GM10266 (cell line): Measurements from ENCODE around the gene HSPA1L.
A peak's percentile ranks its signal among the peaks of the same experiment; 100 is the strongest.

ENCODE experiments used
- DNase-seq: peaks from one replicate; pipeline ENCODE4 v3.0.0; 2012; ENCODE audit errors: extremely low spot score
- TF ChIP-seq, protein P1 (sequence below): IDR thresholded peaks from 2 replicates; pipeline ENCODE4 v1.5.1; 2012; ENCODE audit warnings: mild to moderate bottlenecking, low read depth; ENCODE audit not compliant: control insufficient read depth, insufficient read depth; ENCODE audit errors: missing control alignments

HSPA1L gene

GRCh38 chr6:31834367-31835250, 19.5 kb upstream of the HSPA1L start:
- TF ChIP-seq, protein P1, sequence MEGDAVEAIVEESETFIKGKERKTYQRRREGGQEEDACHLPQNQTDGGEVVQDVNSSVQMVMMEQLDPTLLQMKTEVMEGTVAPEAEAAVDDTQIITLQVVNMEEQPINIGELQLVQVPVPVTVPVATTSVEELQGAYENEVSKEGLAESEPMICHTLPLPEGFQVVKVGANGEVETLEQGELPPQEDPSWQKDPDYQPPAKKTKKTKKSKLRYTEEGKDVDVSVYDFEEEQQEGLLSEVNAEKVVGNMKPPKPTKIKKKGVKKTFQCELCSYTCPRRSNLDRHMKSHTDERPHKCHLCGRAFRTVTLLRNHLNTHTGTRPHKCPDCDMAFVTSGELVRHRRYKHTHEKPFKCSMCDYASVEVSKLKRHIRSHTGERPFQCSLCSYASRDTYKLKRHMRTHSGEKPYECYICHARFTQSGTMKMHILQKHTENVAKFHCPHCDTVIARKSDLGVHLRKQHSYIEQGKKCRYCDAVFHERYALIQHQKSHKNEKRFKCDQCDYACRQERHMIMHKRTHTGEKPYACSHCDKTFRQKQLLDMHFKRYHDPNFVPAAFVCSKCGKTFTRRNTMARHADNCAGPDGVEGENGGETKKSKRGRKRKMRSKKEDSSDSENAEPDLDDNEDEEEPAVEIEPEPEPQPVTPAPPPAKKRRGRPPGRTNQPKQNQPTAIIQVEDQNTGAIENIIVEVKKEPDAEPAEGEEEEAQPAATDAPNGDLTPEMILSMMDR: no peak
- peak; percentile 85 for DNase-seq

DNA sequence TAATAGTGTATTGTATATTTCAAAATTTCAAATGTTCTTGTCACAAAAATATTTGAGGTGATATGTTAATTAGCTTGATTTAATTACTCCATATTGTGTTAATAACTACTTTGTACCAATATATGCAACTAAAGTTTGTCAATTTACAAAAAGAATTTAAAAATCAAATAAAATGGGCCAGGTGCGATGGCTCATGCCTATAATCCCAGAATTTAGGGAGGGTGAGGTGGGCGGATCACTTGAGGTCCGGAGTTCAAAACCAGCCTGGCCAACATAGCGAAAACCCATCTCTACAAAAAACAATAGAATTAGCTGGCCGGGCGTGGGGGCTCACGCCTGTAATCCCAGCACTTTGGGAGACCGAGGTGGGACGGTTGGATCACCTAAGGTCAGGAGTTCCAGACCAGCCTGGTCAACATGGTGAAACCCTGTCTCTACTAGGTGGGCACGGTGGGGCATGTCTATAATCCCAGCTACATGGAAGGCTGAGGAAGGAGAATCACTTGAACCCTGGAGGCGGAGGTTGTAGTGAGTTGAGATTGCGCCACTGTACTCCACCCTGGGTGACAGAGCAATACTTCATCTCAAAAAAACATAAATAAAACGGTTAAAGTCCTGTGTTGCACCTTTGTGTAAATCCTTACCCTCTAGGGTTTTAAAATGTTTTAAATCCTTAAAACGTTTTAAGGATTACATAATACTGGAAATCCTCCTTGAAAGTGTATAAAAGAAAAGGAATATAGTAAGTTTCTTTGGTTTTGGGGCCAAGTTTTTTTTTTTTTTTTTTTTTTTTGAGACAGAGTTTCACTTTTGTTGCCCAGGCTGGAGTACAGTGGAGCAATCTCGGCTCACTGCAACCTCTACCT, 16.5 kb upstream of the HSPA1L start:
- TF ChIP-seq, protein P1: no peak
- DNase-seq: no peak

DNA sequence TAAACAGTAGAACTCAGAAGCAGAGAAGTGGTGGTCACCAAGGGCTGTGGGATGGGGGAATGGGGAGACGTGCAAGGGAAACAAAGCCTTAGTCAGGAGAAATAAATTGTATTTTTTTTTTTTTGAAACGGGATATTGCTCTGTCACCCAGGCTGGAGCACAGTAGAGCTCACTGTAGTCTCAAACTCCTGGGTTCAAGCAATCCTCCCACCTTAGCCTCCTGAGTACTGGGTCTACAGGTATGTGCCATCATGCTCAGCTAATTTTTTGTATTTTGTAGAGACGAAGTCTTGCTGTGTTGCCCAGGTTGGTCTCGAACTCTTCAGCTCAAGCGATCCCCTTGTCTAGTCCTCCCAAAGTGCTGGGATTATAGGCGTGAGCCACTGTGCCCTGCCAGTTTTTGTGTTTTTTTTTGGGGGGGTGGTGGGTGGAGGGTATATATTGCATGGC, 15.8 kb upstream of the HSPA1L start:
- DNase-seq: no peak
- TF ChIP-seq, protein P1: no peak

DNA sequence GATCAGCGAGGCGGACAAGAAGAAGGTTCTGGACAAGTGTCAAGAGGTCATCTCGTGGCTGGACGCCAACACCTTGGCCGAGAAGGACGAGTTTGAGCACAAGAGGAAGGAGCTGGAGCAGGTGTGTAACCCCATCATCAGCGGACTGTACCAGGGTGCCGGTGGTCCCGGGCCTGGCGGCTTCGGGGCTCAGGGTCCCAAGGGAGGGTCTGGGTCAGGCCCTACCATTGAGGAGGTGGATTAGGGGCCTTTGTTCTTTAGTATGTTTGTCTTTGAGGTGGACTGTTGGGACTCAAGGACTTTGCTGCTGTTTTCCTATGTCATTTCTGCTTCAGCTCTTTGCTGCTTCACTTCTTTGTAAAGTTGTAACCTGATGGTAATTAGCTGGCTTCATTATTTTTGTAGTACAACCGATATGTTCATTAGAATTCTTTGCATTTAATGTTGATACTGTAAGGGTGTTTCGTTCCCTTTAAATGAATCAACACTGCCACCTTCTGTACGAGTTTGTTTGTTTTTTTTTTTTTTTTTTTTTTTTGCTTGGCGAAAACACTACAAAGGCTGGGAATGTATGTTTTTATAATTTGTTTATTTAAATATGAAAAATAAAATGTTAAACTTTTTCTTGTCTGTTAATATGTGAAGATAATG, 14.7 kb upstream of the HSPA1L start:
- TF ChIP-seq, protein P1: peak; percentile 42
- DNase-seq: no peak

GRCh38 chr6:31827286-31828079, 12.4 kb upstream of the HSPA1L start, which contains the start of gene HSPA1B:
TSS of gene HSPA1B (plus strand) at chr6:31827738. CDS start at chr6:31827951, 213 bp downstream.
- TF ChIP-seq, protein P1: no peak
- DNase-seq: peak; percentile 94

DNA sequence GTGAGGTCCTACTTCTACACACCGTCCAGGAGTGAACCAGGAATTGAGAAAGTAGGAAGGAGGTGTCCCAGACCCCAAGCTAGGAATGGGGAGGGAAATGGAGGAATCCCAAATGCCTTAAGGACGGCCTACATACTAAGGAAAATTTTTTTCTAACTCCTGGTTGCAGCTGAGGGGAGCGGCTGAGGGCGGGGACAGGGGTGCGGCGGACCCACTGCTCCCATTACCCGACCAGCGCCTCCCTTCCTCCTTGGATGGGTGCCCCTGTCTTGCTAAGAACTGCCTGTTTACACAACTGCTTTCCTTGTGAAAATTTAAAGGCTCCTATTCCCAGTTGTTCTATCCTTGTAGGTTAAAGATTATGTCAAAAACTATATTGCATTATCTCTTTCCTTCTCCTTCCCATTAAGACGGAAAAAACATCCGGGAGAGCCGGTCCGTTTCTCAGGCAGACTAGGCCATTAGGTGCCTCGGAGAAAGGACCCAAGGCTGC, 11.8 kb upstream of the HSPA1L start:
- DNase-seq: peak; percentile 64
- TF ChIP-seq, protein P1: no peak
